Neural cell (in vitro differentiated cells): ENCODE data around the gene ODAPH. TPM values are rescaled to one million over a fixed set of nuclear protein-coding genes. Genes with fewer than 3 reads are reported as not detected.
"Not testable (repeated sequence)": the region's sequence is repeated elsewhere in the genome, so short reads cannot be mapped to it uniquely, and the experiment has no call there.

Experiments
- H2AFZ ChIP-seq: fragments of 200-600, 300-800 bp; sonication (generic), shearing (Covaris generic); 2 replicates; pipeline ENCODE4 v1.6.0; 2014; ENCODE audit warnings: low read depth, mild to moderate bottlenecking, antibody characterized with exemption, low read length, moderate library complexity
- H3F3A ChIP-seq: fragments of 200-600 bp; shearing (Covaris generic); 2 replicates; pipeline ENCODE4 v1.6.1; 2016; ENCODE audit warnings: mild to moderate bottlenecking, moderate library complexity, mixed read lengths, antibody characterized with exemption, low read length; ENCODE audit not compliant: insufficient read depth, poor library complexity, severe bottlenecking
- H3K27ac ChIP-seq: fragments of 200-600, 300-800 bp; sonication (generic), shearing (Covaris generic); 2 replicates; pipeline ENCODE4 v1.5.1; 2014; ENCODE audit warnings: mild to moderate bottlenecking, low read length, moderate library complexity
- H3K27me3 ChIP-seq: fragments of 300-800, 200-600 bp; sonication (generic), shearing (Covaris generic); 2 replicates; pipeline ENCODE4 v1.6.0; 2014; ENCODE audit warnings: mild to moderate bottlenecking, low read depth, low read length, moderate library complexity; ENCODE audit not compliant: insufficient read depth
- H3K36me3 ChIP-seq: fragments of 300-800, 200-600 bp; sonication (generic), shearing (Covaris generic); 2 replicates; pipeline ENCODE4 v1.5.1; 2014; ENCODE audit warnings: mild to moderate bottlenecking, antibody characterized with exemption, low read length, moderate library complexity; ENCODE audit not compliant: insufficient read depth
- H3K4me2 ChIP-seq: fragments of 300-800, 200-600 bp; sonication (generic), shearing (Covaris generic); 2 replicates; pipeline ENCODE4 v1.6.0; 2014; ENCODE audit warnings: mild to moderate bottlenecking, low read length
- H3K4me3 ChIP-seq: fragments of 300-800, 200-600 bp; sonication (generic), shearing (Covaris generic); 2 replicates; pipeline ENCODE4 v1.5.1; 2014; ENCODE audit warnings: mild to moderate bottlenecking, low read length, moderate library complexity
- H3K79me2 ChIP-seq: fragments of 200-600 bp; shearing (Covaris generic); replicated peaks from 2 replicates; pipeline ENCODE4 v1.6.0; 2014; ENCODE audit warnings: mild to moderate bottlenecking, low read length, moderate library complexity; ENCODE audit not compliant: insufficient read depth
- H3K9ac ChIP-seq: fragments of 300-800, 200-600 bp; sonication (generic), shearing (Covaris generic); 2 replicates; pipeline ENCODE4 v1.6.1; 2016; ENCODE audit warnings: mild to moderate bottlenecking, low read length, mixed read lengths
- H3K9me2 ChIP-seq: fragments of 200-600 bp; shearing (Covaris generic); 2 replicates; pipeline ENCODE4 v1.6.1; 2016; ENCODE audit warnings: mild to moderate bottlenecking, low read length, mixed read lengths; ENCODE audit not compliant: insufficient read depth
- H3K9me3 ChIP-seq: fragments of 200-600, 300-800 bp; sonication (generic), shearing (Covaris generic); 2 replicates; pipeline ENCODE4 v1.6.1; 2016; ENCODE audit warnings: mild to moderate bottlenecking, mixed run types, low read length, moderate library complexity, mixed read lengths
- H4K20me1 ChIP-seq: fragments of 200-600 bp; shearing (Covaris generic); 2 replicates; pipeline ENCODE4 v1.6.1; 2016; ENCODE audit warnings: mild to moderate bottlenecking, mixed run types; ENCODE audit not compliant: insufficient read depth
- CTCF ChIP-seq: fragments of 450-650 bp; IDR thresholded peaks from 2 replicates; pipeline ENCODE4 v1.5.1; 2014; ENCODE audit warnings: antibody characterized with exemption, mild to moderate bottlenecking, moderate library complexity; ENCODE audit not compliant: poor library complexity, severe bottlenecking
- EP300 ChIP-seq: fragments of 450-650 bp; conservative IDR thresholded peaks from 2 replicates; pipeline ENCODE4 v1.6.1; 2014; ENCODE audit warnings: antibody characterized with exemption, mild to moderate bottlenecking, moderate library complexity; ENCODE audit not compliant: poor library complexity, severe bottlenecking
- EZH2 ChIP-seq: fragments of 200-600, 300-800 bp; shearing (Covaris generic), sonication (generic); IDR thresholded peaks from 2 replicates; pipeline ENCODE4 v1.6.1; 2014; ENCODE audit warnings: antibody characterized with exemption, low read length, borderline replicate concordance, mild to moderate bottlenecking; ENCODE audit not compliant: insufficient read depth, poor library complexity, severe bottlenecking
- MXI1 ChIP-seq: fragments of 450-650 bp; conservative IDR thresholded peaks from 2 replicates; pipeline ENCODE4 v1.6.1; 2014; ENCODE audit warnings: antibody characterized with exemption, mild to moderate bottlenecking; ENCODE audit not compliant: poor library complexity, severe bottlenecking
- POLR2AphosphoS5 ChIP-seq: IDR thresholded peaks from 2 replicates; pipeline ENCODE4 v1.6.1; 2012
- RAD21 ChIP-seq: fragments of 450-650 bp; conservative IDR thresholded peaks from 2 replicates; pipeline ENCODE4 v1.6.1; 2014; ENCODE audit warnings: antibody characterized with exemption, mild to moderate bottlenecking, moderate library complexity
- REST ChIP-seq: IDR thresholded peaks from 2 replicates; pipeline ENCODE4 v1.6.1; 2012; ENCODE audit warnings: borderline replicate concordance
- SMC3 ChIP-seq: fragments of 450-650 bp; conservative IDR thresholded peaks from 2 replicates; pipeline ENCODE4 v1.6.1; 2014; ENCODE audit warnings: antibody characterized with exemption, mild to moderate bottlenecking, moderate library complexity; ENCODE audit not compliant: poor library complexity
- TAF1 ChIP-seq: IDR thresholded peaks from 2 replicates; pipeline ENCODE4 v1.6.1; 2012; ENCODE audit warnings: low read depth
- polyA plus RNA-seq: library from polyadenylated mRNA; depleted of rRNA; stranded (reverse); fragments of >200 nt; gene quantifications from 2 replicates; pipeline ENCODE4 v1.2.3, GENCODE V29; 2014

The ODAPH gene
- polyA plus RNA-seq, 1 donor from 2014 or later, result 0.17 TPM

GRCh38 chr4:75531536-75532143 is 24.2 kb upstream of the ODAPH start:
- H3K9ac ChIP-seq, H3K4me3 ChIP-seq, H3K27ac ChIP-seq, H3K9me3 ChIP-seq, H3K27me3 ChIP-seq, H3K79me2 ChIP-seq, H4K20me1 ChIP-seq, H2AFZ ChIP-seq, H3F3A ChIP-seq, H3K4me2 ChIP-seq, H3K9me2 ChIP-seq: not testable (repeated sequence)
- H3K36me3 ChIP-seq, result peaks cover 15% of the 10 kb centered on the region

- H3K9ac ChIP-seq, H3K36me3 ChIP-seq, H3K27ac ChIP-seq, H3K79me2 ChIP-seq, H3K27me3 ChIP-seq, H3K4me3 ChIP-seq, H4K20me1 ChIP-seq, H3K9me2 ChIP-seq, H2AFZ ChIP-seq, H3K9me3 ChIP-seq, H3K4me2 ChIP-seq, H3F3A ChIP-seq: not testable (repeated sequence)
Observed at GRCh38 chr4:75533339-75533887, 22.5 kb upstream of the ODAPH start.

GRCh38 chr4:75533926-75534325 is 21.9 kb upstream of the ODAPH start:
- H3K27ac ChIP-seq, H3K79me2 ChIP-seq, H3K9me2 ChIP-seq, H3K4me3 ChIP-seq, H3F3A ChIP-seq, H4K20me1 ChIP-seq, H3K27me3 ChIP-seq, H3K4me2 ChIP-seq, H3K9ac ChIP-seq, H3K36me3 ChIP-seq, H3K9me3 ChIP-seq, H2AFZ ChIP-seq: not testable (repeated sequence)

- not testable (repeated sequence) for H4K20me1 ChIP-seq, H2AFZ ChIP-seq, H3K9me2 ChIP-seq, H3K4me2 ChIP-seq, H3K36me3 ChIP-seq, H3F3A ChIP-seq, H3K79me2 ChIP-seq, H3K27me3 ChIP-seq, H3K9me3 ChIP-seq, H3K4me3 ChIP-seq, H3K27ac ChIP-seq, H3K9ac ChIP-seq
Observed at GRCh38 chr4:75537308-75537707, 18.6 kb upstream of the ODAPH start.

GRCh38 chr4:75542824-75543223 is 13.0 kb upstream of the ODAPH start:
- H3K9me2 ChIP-seq, result no peaks in the 10 kb centered on the region
- no peaks in the 10 kb centered on the region for H3K27me3 ChIP-seq
- no peak overlapping the region for H3K4me2 ChIP-seq
- H3K4me3 ChIP-seq, result no peak overlapping the region
- H3K36me3 ChIP-seq, result peaks cover 6% of the 10 kb centered on the region
- no peaks in the 10 kb centered on the region for H4K20me1 ChIP-seq
- no peak overlapping the region for H3K27ac ChIP-seq
- H3K79me2 ChIP-seq, result no peaks in the 10 kb centered on the region
- no peaks in the 10 kb centered on the region for H3F3A ChIP-seq
- no peak overlapping the region for H3K9ac ChIP-seq
- no peaks in the 10 kb centered on the region for H3K9me3 ChIP-seq
- TF ChIP-seq POLR2AphosphoS5, result no peak
- TF ChIP-seq RAD21, result no peak
- no peak for TF ChIP-seq MXI1
- no peak for TF ChIP-seq EZH2
- no peak for TF ChIP-seq REST
- no peak for TF ChIP-seq EP300
- TF ChIP-seq SMC3, result no peak
- TF ChIP-seq CTCF, result no peak
- TF ChIP-seq TAF1, result no peak
- H2AFZ ChIP-seq, result no peak overlapping the region
